GM10266 (cell line): ENCODE measurements around the gene ANKRD65.

Experiments used
- DNase-seq: peaks from one replicate; pipeline ENCODE4 v3.0.0; 2012; ENCODE audit errors: extremely low spot score
- CTCF ChIP-seq: IDR thresholded peaks from 2 replicates; pipeline ENCODE4 v1.5.1; 2012; ENCODE audit warnings: mild to moderate bottlenecking, low read depth; ENCODE audit not compliant: control insufficient read depth, insufficient read depth; ENCODE audit errors: missing control alignments

ANKRD65 gene

GRCh38 chr1:1441002-1441888, 20.2 kb upstream of the ANKRD65 start:
- DNase-seq: peak; percentile 92
- TF ChIP-seq CTCF: peak; percentile 89

GRCh38 chr1:1440262-1441001, 19.4 kb upstream of the ANKRD65 start:
- no peak for TF ChIP-seq CTCF
- no peak for DNase-seq

GRCh38 chr1:1439546-1440261, 18.6 kb upstream of the ANKRD65 start:
- TF ChIP-seq CTCF: no peak
- no peak for DNase-seq

- TF ChIP-seq CTCF: no peak
- no peak for DNase-seq
These were observed 17.7 kb upstream of the ANKRD65 start for GRCh38 chr1:1438531-1439381.

GRCh38 chr1:1437904-1438376, 16.9 kb upstream of the ANKRD65 start:
- peak; percentile 53 for DNase-seq

More at GRCh38 chr1:1437904-1438376, 16.9 kb upstream of the ANKRD65 start:
- TF ChIP-seq CTCF: no peak
